ENCODE results near the gene GPN3. TPM values are rescaled to one million over a fixed set of nuclear protein-coding genes. Genes with fewer than 3 reads are reported as not detected.
A peak's percentile ranks its signal among the peaks of the same experiment; 100 is the strongest.

The GPN3 gene
- total and polyA plus RNA-seq, 2 of the 4 experiments (the other 2 are of a cell fraction), result 7.7 to 14.9 TPM

DNA sequence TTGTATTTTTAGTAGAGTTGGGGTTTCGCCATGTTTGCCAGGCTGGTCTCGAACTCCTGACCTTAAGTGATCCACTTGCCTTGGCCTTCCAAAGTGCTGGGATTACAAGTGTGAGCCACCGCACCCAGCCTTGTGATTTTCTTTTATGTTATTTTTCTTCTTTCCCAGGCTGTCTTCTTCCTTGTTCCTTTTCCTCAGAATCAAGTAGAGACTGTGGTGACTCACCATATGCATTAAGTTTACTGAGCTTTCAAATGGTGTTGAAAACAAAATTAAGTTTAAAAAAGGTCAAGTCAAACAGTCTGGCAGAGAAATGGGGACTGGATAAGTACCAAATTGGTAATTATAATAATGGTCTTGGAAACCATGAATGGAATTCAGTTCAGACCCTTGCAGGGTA, 23.6 kb downstream of the GPN3 start (continued):
- TF ChIP-seq, protein P1, sequence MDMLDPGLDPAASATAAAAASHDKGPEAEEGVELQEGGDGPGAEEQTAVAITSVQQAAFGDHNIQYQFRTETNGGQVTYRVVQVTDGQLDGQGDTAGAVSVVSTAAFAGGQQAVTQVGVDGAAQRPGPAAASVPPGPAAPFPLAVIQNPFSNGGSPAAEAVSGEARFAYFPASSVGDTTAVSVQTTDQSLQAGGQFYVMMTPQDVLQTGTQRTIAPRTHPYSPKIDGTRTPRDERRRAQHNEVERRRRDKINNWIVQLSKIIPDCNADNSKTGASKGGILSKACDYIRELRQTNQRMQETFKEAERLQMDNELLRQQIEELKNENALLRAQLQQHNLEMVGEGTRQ (IDR thresholded peaks at IDR 0.05; ENCODE audit: low read depth, low read length), result no peak

DNA sequence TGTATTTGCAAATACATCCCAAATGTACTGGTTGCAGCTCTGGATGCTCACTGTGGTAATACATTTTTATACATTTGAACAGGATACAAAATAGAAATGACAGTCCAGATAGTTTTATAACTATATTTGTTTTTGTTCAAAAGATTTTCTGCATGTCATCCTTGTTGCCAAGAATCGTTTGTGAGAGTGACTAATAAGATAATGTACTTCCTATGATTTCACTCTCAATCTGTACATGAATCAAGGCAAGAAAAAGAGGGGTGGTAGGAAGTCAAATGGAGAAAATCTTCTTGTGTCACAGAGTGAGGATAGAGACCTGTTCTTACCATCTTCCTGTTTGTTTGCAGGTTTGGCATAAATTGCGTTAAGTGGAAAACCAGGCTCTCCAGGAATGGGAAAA, 31.8 kb downstream of the GPN3 start:
- Histone ChIP-seq H3K27me3 (ENCODE audit: control insufficient read depth, insufficient read depth, low read length) (no peaks in the 10 kb centered on the region), H4K5ac (ENCODE audit: low read depth, low read length) (no peak overlapping the region), H3K9ac (ENCODE audit: low read depth, low read length) (no peak overlapping the region), H3K56ac (ENCODE audit: extremely low read depth, insufficient read depth, low read length) (no peak overlapping the region), H3K36me3 (ENCODE audit: control insufficient read depth, insufficient read depth, low read length) (peaks cover 48% of the 10 kb centered on the region), H3K23ac (ENCODE audit: low read depth, low read length) (no peak overlapping the region), H4K8ac (ENCODE audit: low read depth in 2 of 2, low read length in 2 of 2) (no peak overlapping the region), H2BK120ac (ENCODE audit: low read depth, low read length) (no peak overlapping the region), H4K91ac (ENCODE audit: insufficient read depth, low read depth, low read length) (no peak overlapping the region), H3K9me1 (ENCODE audit: insufficient read depth, low read length) (no peaks in the 10 kb centered on the region), H3K4ac (ENCODE audit: low read depth, low read length) (no peak overlapping the region), H2BK20ac (ENCODE audit: low read depth, low read length) (no peak overlapping the region), H2AK9ac (replicated peaks; ENCODE audit: low read depth, low read length, poor library complexity) (no peak overlapping the region), H3K79me1 (ENCODE audit: low read depth in 1 of 2, low read length in 2 of 2) (peaks cover 10 to 14% of the 10 kb centered on the region in 2 experiments; a peak in 3 of 4 replicates), H3K18ac (ENCODE audit: low read depth, low read length) (no peak overlapping the region), H3K9me3 (ENCODE audit: control insufficient read depth, insufficient read depth, low read length) (no peaks in the 10 kb centered on the region), H2BK15ac (ENCODE audit: low read depth, low read length) (no peak overlapping the region), H3K4me3 (ENCODE audit: insufficient read depth, low read depth, low read length) (no peak overlapping the region), H3K4me2 (ENCODE audit: low read depth, low read length) (no peak overlapping the region), H2BK5ac (ENCODE audit: low read depth, low read length, poor library complexity, severe bottlenecking) (peak overlapping the region; percentile 26), H3K27ac (ENCODE audit: insufficient read depth, low read length) (no peak overlapping the region; the same call in 1 of the 2 replicates), H3K4me1 (ENCODE audit: control insufficient read depth, insufficient read depth, low read length) (0 out of 2 replicates have a peak, but pooled peaks cover 3% of the 10 kb centered on the region), H2AK5ac (ENCODE audit: low read depth, low read length) (no peak overlapping the region), H2AFZ (replicated peaks; ENCODE audit: low read length, poor library complexity) (no peak overlapping the region), H3K14ac (replicated peaks; ENCODE audit: low read depth, low read length) (no peak overlapping the region), H4K20me1 (ENCODE audit: insufficient read depth, low read length) (no peaks in the 10 kb centered on the region; the same call in 1 of the 2 replicates)
- 0 out of 2 replicates have a peak, but pooled peaks have one; percentile 26 for TF ChIP-seq NFE2L2 (IDR thresholded peaks at IDR 0.05; ENCODE audit: low read depth, low read length)
- TF ChIP-seq FOS (IDR thresholded peaks at IDR 0.05; ENCODE audit: low read depth, low read length), result no peak
- in situ Hi-C loops (cut with MboI; ENCODE audit: low sequenced_read_pairs), result no loop called here
- BruUV-seq (replicated peaks), result no TSS peak
- intact Hi-C loops (cut with micrococcal nuclease), result no loop called here
- dilution Hi-C loops (cut with HindIII; ENCODE audit: low sequenced_read_pairs, unreplicated experiment), result no loop called here
- no peak for ATAC-seq (ENCODE audit: low read depth)
- DNase-seq, result peak; percentile 64
- CTCF ChIA-PET, result no interaction called here
- POLR2A ChIA-PET (ENCODE audit: unreplicated experiment), result no interaction called here
- no CpG with 5 or more reads among the region's 2 CpGs for WGBS, 2 experiments (ENCODE audit: extremely low coverage in 2 of 2, insufficient read length in 1 of 2)

Data from IMR-90 (cell line).